ENCODE measurements around the gene NME9. TPM values are rescaled to one million over a fixed set of nuclear protein-coding genes. Genes with fewer than 3 reads are reported as not detected.

The NME9 gene
- total RNA-seq, 2 experiments from 2014 or later = not detected

DNA sequence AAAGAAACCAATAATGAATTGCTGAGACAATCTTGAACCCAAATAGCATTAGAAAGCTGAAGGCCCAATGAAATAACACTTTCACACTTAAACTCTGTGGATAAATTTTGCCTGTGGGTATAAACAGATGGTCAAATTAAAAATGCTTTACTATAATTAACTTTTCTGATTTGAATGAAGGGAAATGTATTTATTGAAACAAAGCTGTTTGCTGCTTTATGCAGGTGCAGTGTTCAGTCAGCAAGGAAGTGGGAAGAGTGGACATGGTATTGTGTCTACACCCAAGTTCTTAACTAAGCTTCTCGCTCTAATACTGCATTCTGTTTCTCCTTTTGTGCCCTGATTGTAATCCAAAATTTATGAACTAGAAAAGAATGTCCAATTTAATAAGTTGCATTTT is 31.8 kb downstream of the NME9 start:
- CTCF ChIA-PET = no interaction called here

DNA sequence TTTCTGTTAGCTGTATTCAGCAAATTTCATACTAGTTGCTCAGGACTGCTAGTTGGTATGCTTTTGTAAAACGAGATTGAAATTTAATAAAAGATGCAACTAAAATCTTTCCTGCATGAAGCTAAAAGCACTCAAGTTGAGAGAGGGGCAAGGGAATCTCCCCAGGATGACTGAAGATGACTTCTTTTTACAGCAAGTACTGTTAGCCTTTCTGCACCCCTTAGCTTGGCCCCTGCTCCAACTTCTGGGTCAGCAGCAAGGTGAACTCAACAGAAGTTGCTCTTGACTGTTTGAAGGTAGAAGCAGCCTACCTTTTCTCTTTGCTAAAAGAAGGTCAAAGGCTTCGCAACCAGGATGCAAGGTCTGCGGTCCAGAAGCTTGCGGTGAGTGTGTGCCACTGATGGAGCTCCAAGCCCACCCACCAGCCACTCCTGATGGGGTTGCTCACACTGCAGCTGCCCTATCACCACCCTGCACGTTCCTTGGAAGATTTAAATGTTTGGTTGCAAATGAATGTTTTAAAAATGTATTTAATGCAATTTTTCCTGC is 32.5 kb downstream of the NME9 start:
- ChIA-PET CTCF (no interaction called here), POLR2A (no interaction called here)

More for the DNA sequence above, 31.8 kb downstream of the NME9 start:
- POLR2A ChIA-PET = no interaction called here

DNA sequence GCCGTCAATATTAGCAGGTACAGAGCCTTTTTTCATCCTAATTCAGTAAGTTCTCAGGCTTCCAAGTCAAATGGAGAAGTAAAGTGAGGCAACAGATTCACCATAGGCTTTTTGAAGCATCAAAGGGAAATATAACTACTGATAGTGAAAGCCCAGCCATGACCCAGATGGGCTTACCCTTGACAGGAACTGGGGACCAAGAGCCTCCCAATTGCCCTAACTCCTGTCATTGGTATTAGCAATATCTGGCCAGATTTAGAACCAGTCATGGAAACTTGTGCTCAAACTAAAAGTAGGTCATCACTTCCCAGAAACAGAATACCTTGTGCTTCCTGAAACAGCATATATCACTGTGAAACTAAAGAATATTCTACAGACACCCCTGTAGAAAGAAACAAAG is 33.0 kb downstream of the NME9 start:
- ChIA-PET POLR2A (no interaction called here), CTCF (no interaction called here)

DNA sequence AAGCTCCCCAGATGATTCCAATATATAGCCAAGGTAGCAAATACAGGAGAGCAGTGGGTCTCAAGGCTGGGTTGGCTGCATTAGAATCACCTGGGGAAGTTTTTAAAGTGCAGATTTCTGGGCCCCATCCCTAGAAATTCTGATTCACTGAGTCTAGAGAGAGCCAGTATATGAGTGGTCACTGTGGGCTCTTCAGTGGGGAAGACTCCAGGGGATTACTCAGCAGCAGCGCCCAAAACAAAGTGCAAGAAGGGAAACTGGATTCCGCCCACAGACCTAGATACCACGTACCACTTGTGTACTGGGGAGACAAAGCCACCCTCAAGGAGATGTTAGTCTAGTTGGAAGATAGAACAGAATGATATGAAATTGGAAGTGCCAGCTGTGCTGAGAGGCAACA is 40.0 kb downstream of the NME9 start:
- POLR2A ChIA-PET = no interaction called here
- CTCF ChIA-PET = no interaction called here

DNA sequence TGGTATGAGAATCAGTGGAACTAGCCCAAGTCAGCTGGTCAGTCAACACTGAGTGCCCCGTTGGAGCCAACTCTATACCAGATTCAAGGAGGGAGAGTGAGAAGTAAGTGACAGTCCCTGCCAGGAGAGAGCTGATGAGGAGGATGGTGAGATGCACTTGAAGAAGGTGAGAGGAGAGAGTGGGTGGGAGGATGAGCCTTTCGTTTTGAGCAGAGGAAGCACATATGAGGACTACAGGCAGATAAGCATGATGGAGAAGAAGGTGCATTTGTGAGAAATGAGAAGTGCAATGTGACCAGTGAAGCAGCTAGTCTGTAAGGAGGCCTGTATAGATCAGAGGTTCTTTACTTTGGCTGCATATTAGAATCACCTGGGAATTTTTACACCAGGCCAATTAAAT is 40.4 kb downstream of the NME9 start:
- POLR2A ChIA-PET = no interaction called here
- CTCF ChIA-PET = no interaction called here

DNA sequence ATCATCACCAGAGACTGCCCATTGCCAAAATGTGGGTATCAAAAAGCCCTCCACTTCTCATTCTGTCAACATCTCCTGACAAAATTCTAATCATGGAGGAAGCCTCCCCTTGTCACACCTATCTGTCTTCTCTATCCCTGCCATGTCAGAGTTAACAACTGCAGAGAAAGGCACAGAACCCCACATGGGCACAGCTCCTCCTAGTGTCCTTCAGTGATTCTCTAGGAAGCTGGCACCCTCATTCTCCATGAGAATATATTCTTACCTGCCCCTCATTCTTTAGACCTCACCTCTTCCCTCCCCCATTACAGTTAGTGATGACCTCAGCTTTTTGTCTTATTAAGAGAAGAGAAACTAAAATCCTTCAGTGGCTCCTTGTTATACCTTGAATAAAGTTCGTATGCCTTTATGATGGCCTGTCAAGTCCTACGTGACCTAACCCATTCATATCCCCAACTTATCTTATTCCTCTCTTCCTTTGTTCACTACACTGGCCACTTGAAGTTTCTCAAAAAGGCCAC is 44.6 kb downstream of the NME9 start:
- CTCF ChIA-PET = no interaction called here

DNA sequence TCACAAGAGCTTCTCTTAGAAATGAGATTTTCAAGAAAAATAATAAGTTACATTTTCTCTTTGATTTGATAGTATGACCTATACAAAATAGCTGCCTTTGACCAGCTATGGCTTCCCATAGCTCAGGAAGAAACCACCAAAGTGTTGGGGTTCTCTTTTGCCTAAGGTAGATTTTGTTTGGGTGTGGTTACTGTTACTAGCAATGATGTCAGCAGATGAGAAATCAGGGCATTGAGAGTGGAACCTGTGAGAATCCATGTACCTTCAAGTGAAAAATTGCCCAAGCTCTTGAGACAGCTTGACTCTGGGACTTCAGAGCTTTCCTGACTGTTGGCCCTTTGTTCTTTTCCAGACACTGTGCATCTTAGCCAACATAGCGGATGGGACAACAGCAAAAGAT is 45.6 kb downstream of the NME9 start:
- POLR2A ChIA-PET = no interaction called here
- CTCF ChIA-PET = no interaction called here

More for the DNA sequence above, 44.6 kb downstream of the NME9 start:
- POLR2A ChIA-PET = no interaction called here

DNA sequence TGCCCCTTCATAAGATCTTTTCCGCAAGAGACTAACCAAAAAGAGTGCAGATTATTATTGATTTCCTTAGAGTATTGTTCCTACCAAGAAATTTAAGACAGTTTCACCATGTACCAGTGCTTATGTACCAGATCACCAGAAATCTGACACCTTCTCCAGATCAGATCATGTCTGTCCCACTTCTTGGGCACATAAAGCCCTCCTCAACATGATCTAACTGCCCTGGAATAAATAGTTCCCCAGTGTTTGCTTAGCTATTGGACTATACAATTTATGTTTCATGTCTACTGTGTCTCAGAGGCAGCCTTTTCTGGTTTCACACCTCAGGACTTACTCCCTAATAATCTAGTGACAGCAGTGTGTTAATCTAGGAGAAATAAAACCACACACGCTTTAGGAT is 46.8 kb downstream of the NME9 start:
- POLR2A ChIA-PET = no interaction called here
- CTCF ChIA-PET = no interaction called here

DNA sequence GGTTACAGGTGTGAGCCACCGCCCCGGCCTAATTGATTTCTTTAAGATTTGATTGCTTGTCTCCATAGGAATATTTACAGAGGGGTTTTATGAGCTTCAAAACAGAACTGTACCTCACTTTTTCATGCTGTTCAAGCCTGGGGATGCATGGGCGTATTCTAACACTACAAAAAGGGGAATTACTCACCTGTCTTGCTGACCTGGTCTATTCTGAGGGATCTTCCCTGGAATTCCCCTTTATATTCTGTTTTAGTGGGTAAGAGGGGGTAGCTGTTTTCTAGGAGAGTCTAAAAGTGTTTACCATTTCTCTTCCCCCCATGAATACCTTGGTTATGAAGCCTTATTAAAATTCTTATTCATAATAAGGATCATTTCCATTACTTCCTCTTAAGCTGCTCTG is 48.1 kb downstream of the NME9 start:
- POLR2A ChIA-PET = no interaction called here
- CTCF ChIA-PET = no interaction called here

DNA sequence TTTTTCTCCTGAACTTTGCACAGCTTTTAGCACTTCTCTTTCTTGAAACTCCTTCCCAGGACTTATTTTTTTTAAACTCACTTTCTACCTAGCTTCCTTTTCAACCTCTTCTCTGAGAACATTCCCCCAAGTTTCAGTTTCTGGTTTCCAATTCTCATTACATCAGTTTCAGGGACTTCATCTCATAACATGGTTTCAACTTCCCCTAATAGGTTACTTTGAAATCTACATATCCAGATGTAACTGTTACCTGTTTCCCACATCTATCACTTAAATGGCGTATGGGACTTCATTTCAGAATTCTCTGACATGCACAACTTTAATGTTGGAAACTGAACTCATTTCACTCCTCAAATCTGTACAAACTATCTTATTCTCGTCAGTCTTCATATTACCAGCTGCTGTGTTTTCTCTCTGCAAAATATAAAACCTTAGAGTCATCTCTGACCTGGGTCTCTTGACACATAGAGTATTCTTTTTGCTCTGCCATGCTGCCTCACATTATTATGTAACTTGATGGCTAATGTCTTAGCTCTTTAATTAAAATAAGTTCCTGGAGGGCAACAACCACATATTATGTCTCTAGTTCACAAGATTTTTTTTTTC is 58.4 kb downstream of the NME9 start:
- CTCF ChIA-PET = interaction anchor here (0.7 kb wide), 1 partner anchor 68 kb away, joined by 4 read pairs; no protein-coding TSS in a partner anchor
- POLR2A ChIA-PET = interaction anchor here (0.6 kb wide), 1 partner anchor 270 kb away, joined by 4 read pairs; no protein-coding TSS in a partner anchor

DNA sequence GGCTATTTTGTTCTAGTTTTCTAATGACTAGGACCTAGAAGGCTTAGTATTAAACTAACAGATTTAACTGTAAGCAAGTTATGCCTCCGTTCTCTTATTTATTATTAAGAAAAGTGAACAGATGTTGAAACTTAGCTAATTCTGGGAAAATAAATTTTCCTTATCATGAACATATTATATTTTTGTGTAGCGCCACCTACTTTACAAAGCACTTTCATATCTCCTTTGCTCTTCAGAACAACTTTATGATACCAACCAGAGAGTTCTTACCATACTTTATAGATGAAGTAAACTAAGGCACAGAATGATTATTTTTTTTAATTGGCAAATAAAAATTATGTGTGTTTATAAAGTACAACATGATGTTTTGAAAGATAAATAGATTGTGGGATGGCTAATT is 59.4 kb downstream of the NME9 start:
- POLR2A ChIA-PET = no interaction called here
- CTCF ChIA-PET = interaction anchor here (0.7 kb wide), 1 partner anchor 342 kb away, joined by 4 read pairs; no protein-coding TSS in a partner anchor

DNA sequence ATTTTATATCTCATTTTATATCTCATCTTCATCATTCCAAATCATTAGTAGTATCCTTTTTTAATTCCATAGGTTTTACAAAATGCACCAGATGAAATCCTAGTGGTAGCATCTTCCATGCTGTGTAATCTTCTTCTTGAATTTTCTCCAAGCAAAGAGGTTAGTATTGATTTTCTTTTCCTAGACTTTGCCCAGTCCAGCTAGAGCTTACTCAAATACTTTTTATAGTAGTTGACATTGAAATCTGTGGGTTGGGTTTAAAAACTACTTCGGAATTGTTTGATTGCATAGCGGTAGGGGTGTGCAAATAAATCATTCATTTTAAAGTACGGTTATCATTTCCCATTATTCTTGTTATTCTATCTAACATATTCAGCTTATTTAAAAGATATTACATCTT is 62.6 kb downstream of the NME9 start:
- ChIA-PET CTCF (no interaction called here), POLR2A (no interaction called here)

DNA sequence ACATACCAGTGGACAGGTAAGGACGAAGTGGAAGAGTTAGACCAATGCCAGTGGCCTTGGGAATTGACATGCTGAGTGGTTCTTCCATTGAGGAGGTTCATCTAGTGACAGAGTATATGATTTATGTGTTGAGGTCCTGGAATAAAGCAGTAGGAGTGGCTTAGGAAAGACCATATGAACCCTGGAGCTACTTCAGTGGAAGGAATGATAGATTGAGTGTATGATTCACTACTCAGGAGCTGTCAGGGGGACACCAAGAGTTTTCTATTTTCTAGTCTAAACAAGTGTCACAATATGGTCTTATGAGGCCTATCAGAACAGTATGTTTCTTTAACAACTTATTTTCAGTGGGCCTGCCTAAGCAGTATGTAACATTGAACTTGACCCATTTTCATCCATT is 63.9 kb downstream of the NME9 start:
- ChIA-PET POLR2A (no interaction called here), CTCF (no interaction called here)

DNA sequence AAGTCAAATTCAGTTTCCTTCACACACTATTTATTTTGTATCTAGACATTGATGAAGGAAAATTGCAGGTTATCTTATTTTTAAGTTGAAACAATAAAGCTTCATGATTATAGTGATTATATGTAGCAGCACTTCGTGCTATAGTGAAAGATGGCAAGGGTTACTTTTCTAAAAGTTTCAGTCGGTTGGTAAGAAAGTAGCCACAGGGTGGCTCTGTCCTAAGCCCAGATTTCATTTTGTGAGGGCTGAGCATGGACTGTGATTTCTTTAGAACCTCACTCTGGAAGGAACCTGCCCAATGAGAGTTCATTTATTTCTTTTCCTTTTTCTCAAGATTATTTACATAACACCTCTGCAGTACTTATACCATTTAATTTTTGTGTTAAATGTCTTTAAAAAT is 66.5 kb downstream of the NME9 start:
- CTCF ChIA-PET = no interaction called here
- POLR2A ChIA-PET = no interaction called here

DNA sequence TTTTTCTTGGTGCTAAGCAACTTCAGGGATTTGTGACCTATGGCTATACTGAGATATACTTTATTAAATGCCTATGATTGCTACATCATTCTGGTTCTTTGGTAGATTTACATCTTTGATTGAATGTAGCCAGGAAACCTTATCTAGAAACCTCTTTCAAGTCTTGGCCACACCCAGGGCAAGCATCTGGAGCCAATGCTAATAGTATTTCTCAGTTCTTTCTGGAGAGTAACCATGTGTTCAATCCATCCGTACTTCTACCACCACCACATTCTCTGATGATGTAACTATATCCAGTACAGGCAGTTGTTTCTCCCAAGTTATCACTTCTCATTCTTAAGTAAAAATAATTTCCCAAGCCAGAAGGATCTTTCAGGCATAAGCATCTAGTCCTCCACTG is 69.0 kb downstream of the NME9 start:
- CTCF ChIA-PET = no interaction called here
- POLR2A ChIA-PET = interaction anchor here (0.6 kb wide), 1 partner anchor 572 kb away, joined by 6 read pairs; no protein-coding TSS in a partner anchor

DNA sequence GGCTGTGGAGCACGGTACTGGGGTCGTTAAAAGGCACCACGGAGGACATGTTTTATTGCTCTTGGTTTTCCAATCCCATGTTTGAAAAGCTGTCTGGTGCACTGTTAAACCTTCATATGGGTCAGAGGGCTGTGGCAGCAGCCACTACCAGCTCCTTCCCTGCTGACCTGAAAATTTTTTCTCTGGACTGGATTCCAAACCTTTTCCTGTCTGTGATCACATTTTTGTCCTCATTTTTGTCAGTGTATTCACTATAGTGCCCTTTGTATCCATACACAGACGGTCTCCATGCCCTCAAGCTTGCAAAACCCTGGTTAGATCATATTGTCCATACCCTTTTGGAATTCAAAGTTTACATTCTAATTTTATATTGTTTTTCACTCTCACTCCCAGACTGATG is 70.5 kb downstream of the NME9 start:
- POLR2A ChIA-PET = no interaction called here
- CTCF ChIA-PET = interaction anchor here (0.5 kb wide), 1 partner anchor 659 kb away, joined by 4 read pairs; no protein-coding TSS in a partner anchor

DNA sequence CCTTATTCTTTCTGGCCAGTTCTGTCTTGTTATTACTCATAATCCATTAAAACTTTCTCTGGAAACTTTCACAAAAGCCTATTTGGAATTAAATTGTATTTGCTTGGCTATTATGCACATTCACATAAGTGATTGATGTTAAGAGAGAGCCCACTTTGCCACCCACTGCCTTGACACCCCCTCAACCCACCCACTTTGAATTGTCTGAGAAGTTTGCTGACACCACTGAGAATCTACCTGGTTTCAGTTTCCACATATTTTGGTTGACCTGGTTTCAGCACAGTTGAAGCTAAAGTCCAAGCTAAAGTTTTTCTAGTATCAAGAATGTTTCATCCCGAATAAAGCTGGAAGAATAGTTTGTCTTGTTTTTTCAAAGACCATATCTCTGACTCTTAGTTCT is 71.7 kb downstream of the NME9 start:
- POLR2A ChIA-PET = no interaction called here
- CTCF ChIA-PET = no interaction called here

DNA sequence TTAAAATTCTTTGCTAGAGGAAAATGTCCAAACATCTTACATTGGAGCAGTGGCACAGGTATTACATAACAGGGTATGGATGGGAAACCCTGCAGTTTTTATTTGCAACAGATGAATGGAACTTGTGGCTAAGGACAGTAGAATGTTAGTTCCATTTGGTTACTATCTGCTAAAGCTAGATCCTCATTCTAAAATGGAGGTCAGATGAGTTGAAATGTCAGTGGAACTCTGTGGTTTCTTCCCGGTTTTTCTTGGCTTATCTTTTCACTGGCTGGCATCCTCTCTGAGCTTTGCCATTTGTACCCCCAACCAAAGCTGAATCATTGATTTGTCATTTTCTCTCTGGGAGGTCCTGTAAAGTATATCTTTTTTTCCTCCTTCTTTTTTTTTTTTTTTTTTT is 73.6 kb downstream of the NME9 start:
- ChIA-PET POLR2A (no interaction called here), CTCF (no interaction called here)

DNA sequence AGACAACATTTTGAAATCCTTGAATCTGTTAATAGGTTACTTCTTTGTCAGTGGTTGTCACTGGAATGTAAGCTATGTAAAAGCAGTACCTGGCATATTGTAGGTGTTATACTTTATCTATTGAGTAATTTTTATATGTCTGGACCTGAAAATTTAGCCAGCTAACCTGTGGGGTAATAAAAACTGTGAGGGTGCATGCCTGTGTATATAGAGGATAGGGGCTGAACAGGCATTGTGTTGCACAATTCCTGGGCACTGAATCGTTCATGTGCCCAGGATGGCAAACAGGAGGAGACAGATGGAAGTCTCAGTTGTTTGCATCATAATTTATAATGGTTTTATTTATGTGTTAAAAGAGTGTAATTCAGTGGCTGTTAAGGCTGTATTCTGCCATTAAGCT is 75.4 kb downstream of the NME9 start:
- POLR2A ChIA-PET = no interaction called here
- CTCF ChIA-PET = no interaction called here

DNA sequence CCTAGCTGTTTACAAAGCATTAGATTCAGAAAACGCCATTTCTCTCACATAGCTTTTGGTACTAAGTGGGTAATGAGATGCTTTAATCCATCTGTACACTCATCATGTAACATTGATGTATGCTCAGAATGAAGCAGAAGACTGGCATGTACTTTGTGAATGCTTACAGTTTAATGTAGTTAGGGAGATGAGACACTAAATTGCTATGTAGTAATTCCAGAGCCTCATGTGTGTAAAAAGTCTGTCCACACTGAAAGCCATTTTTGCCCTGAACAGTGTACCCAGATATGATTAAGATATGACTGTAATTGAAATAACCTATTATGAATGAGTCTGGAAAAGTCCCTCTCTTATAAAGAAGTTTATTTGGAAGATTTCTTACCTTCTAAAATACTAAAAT is 76.0 kb downstream of the NME9 start:
- ChIA-PET CTCF (interaction anchor here (0.5 kb wide), 1 partner anchor 378 kb away, joined by 3 read pairs; no protein-coding TSS in a partner anchor), POLR2A (no interaction called here)
